GM19372 (cell line): Measurements from ENCODE around the gene C6orf47.

Experiments
- ATAC-seq: cut with Tn5 transposase; IDR thresholded peaks from one replicate; pipeline ENCODE4 v1.9.1; 2021; ENCODE audit warnings: mild to moderate bottlenecking, low read depth, moderate library complexity; ENCODE audit not compliant: unreplicated experiment

Gene C6orf47

GRCh38 chr6:31639043-31639442 is 21.5 kb downstream of the C6orf47 start:
- ATAC-seq: no peak

- no peak for ATAC-seq
These were observed 23.6 kb downstream of the C6orf47 start for GRCh38 chr6:31636698-31637596.

GRCh38 chr6:31634969-31635575 is 25.5 kb downstream of the C6orf47 start:
- ATAC-seq: no peak

GRCh38 chr6:31634131-31634530 is 26.4 kb downstream of the C6orf47 start:
- no peak for ATAC-seq

GRCh38 chr6:31633447-31633846 is 27.1 kb downstream of the C6orf47 start:
- ATAC-seq: no peak

GRCh38 chr6:31632279-31632946 is 28.2 kb downstream of the C6orf47 start:
- no peak for ATAC-seq

GRCh38 chr6:31631681-31632278 is 28.8 kb downstream of the C6orf47 start:
- ATAC-seq: no peak

- ATAC-seq: no peak
These were observed 29.4 kb downstream of the C6orf47 start for GRCh38 chr6:31631209-31631608.

- ATAC-seq: no peak
These were observed 30.2 kb downstream of the C6orf47 start for GRCh38 chr6:31630177-31630934.

GRCh38 chr6:31629014-31629413 is 31.6 kb downstream of the C6orf47 start:
- no peak for ATAC-seq

- no peak for ATAC-seq
These were observed 32.8 kb downstream of the C6orf47 start for GRCh38 chr6:31627690-31628287.

- ATAC-seq: no peak
These were observed 33.6 kb downstream of the C6orf47 start for GRCh38 chr6:31626952-31627351.

- ATAC-seq: no peak
These were observed 36.5 kb downstream of the C6orf47 start for GRCh38 chr6:31624070-31624469.

GRCh38 chr6:31622684-31623091 is 37.9 kb downstream of the C6orf47 start:
- no peak for ATAC-seq

- no peak for ATAC-seq
These were observed 38.6 kb downstream of the C6orf47 start for GRCh38 chr6:31621991-31622390.

GRCh38 chr6:31621320-31621939 is 39.1 kb downstream of the C6orf47 start:
- ATAC-seq: no peak

GRCh38 chr6:31620586-31621319 is 39.8 kb downstream of the C6orf47 start, which contains the start of gene PRRC2A:
Gene PRRC2A, plus strand, starts transcription at chr6:31620715. Its CDS starts 2,075 bp downstream, at chr6:31622790.
- ATAC-seq: peak; percentile 39

GRCh38 chr6:31619805-31620585 is 40.6 kb downstream of the C6orf47 start:
- ATAC-seq: peak; percentile 87
